Esophagus squamous epithelium (tissue), 4 donors: ENCODE data around the gene SPRED3.

Source experiments
- CTCF ChIP-seq, 6 experiments: fragments of 450-650 bp in 4 of 6; fragments of 200-600 bp in 2 of 6; sonication (generic) in 2 of 6; IDR thresholded peaks; one replicate each; pipeline ENCODE4 v1.5.1; 2016 to 2019; ENCODE audit warnings: antibody characterized with exemption in 6 of 6, mild to moderate bottlenecking in 4 of 6, moderate library complexity in 4 of 6
- POLR2A ChIP-seq, 4 donors: fragments of 450-650 bp; IDR thresholded peaks; one replicate each; pipeline ENCODE4 v1.6.1; 2017; ENCODE audit warnings: antibody characterized with exemption in 4 of 4, mild to moderate bottlenecking in 4 of 4, moderate library complexity in 3 of 4

DNA sequence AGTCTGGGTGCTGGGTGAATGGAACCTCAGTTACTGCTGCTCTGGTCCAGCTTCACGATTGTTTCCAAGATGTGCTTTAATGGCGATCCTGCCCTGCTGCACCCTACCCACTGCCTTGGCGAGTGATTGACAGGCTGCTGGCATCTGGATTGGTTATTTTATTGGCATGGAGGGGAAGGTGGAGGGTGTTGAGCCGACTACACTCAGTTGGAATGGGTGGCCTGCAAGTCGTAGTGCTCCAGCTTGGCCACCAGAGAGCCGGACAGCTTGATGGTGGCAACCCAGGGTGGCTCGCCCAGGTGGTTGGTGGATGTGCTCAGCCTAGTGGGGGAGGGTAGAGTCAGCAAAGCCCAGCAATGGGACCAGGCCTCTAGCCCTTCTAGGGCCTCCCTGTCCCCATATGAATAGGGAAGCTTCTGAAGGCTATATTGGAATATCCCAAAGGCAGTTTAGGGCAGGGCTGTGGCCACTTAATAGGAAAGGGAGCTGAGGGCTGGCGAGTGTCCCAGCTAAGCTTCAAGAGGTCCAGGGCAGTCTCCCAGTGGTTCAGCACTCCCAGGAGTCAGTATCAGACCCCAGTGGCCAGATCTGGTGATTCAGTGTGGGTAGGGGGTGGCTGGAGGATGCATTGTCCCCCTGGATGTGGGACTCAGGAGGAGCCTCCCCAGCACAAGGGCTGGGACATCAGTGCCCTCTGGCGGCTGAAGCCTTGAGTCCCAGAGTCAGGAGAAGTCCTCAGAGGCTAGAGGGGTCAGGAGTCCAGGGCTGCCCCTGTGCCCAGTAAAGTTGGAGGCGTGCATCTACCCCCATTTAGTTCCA lies 4.1 kb upstream of the SPRED3 start:
- TF ChIP-seq CTCF (IDR thresholded peaks at IDR 0.05), result peak in 2 of 6 experiments; percentile 4 to 43
- TF ChIP-seq POLR2A (IDR thresholded peaks at IDR 0.05), result no peak
